OCI-LY1 (cell line): Measurements from ENCODE around the gene UGT3A2.
"Not testable (repeated sequence)": the region's sequence is repeated elsewhere in the genome, so short reads cannot be mapped to it uniquely, and the experiment has no call there.

Source experiments
- H2AFZ ChIP-seq: fragments of 200-600 bp; sonication (generic), shearing (Covaris generic); 2 replicates; pipeline ENCODE4 v1.6.0; 2014; ENCODE audit warnings: antibody characterized with exemption, mild to moderate bottlenecking, low read length
- H3F3A ChIP-seq: fragments of 200-600 bp; sonication (generic), shearing (Covaris generic); 2 replicates; pipeline ENCODE4 v1.6.0; 2014; ENCODE audit warnings: mild to moderate bottlenecking, antibody characterized with exemption, low read length, moderate library complexity; ENCODE audit not compliant: insufficient read depth
- H3K27ac ChIP-seq: fragments of 200-600 bp; sonication (generic); 2 replicates; pipeline ENCODE4 v1.5.1; 2014; ENCODE audit warnings: low read length, mixed run types, mild to moderate bottlenecking, low read depth; ENCODE audit not compliant: poor library complexity, severe bottlenecking
- H3K27me3 ChIP-seq: fragments of 200-600 bp; sonication (generic); 2 replicates; pipeline ENCODE4 v1.6.0; 2014; ENCODE audit warnings: antibody characterized with exemption, mild to moderate bottlenecking, low read length, moderate library complexity; ENCODE audit not compliant: insufficient read depth
- H3K36me3 ChIP-seq: fragments of 200-600 bp; sonication (generic); 2 replicates; pipeline ENCODE4 v1.6.1; 2014; ENCODE audit warnings: mild to moderate bottlenecking, antibody characterized with exemption, low read length, moderate library complexity, mixed read lengths; ENCODE audit not compliant: insufficient read depth
- H3K4me1 ChIP-seq: fragments of 200-600 bp; sonication (generic); 2 replicates; pipeline ENCODE4 v1.5.1; 2014; ENCODE audit warnings: mild to moderate bottlenecking, low read length, moderate library complexity; ENCODE audit not compliant: insufficient read depth, severe bottlenecking
- H3K4me2 ChIP-seq: fragments of 200-600 bp; sonication (generic), shearing (Covaris generic); 2 replicates; pipeline ENCODE4 v1.6.1; 2014; ENCODE audit warnings: low read length
- H3K4me3 ChIP-seq: fragments of 200-600 bp; sonication (generic); 2 replicates; pipeline ENCODE4 v1.5.1; 2014; ENCODE audit warnings: low read length, low read depth, mild to moderate bottlenecking, mixed read lengths; ENCODE audit not compliant: poor library complexity, severe bottlenecking
- H3K79me2 ChIP-seq: fragments of 200-600 bp; shearing (Covaris generic); 2 replicates; pipeline ENCODE4 v1.6.1; 2016; ENCODE audit warnings: mixed run types, low read length, mixed read lengths; ENCODE audit not compliant: insufficient read depth
- H3K9ac ChIP-seq: fragments of 200-600 bp; sonication (generic), shearing (Covaris generic); 2 replicates; pipeline ENCODE4 v1.6.1; 2014; ENCODE audit warnings: mild to moderate bottlenecking, low read length, mixed read lengths
- H3K9me2 ChIP-seq: fragments of 200-600 bp; sonication (generic), shearing (Covaris generic); 2 replicates; pipeline ENCODE4 v1.6.1; 2014; ENCODE audit warnings: low read depth, mild to moderate bottlenecking, low read length, mixed read lengths
- H3K9me3 ChIP-seq: fragments of 200-600 bp; shearing (Covaris generic); 2 replicates; pipeline ENCODE4 v1.6.1; 2014; ENCODE audit warnings: low read length, mixed read lengths
- H4K20me1 ChIP-seq: fragments of 200-600 bp; sonication (generic), shearing (Covaris generic); 2 replicates; pipeline ENCODE4 v1.6.0; 2016; ENCODE audit warnings: mild to moderate bottlenecking, low read length; ENCODE audit not compliant: insufficient read depth
- CTCF ChIP-seq: fragments of 200-600 bp; sonication (generic), shearing (Covaris generic); IDR thresholded peaks from 2 replicates; pipeline ENCODE4 v1.5.1; 2017; ENCODE audit warnings: mild to moderate bottlenecking, antibody characterized with exemption, low read length, moderate library complexity, mixed read lengths
- EZH2 ChIP-seq: fragments of 200-600 bp; sonication (generic), shearing (Covaris generic); IDR thresholded peaks from 2 replicates; pipeline ENCODE4 v1.8.0; 2017; ENCODE audit warnings: borderline replicate concordance, mixed run types, mild to moderate bottlenecking, antibody characterized with exemption, low read length, moderate library complexity, mixed read lengths

Gene UGT3A2

GRCh38 chr5:36026706-36027465 lies 39.8 kb downstream of the UGT3A2 start:
- TF ChIP-seq CTCF (no peak), EZH2 (no peak)
- H3K27me3 ChIP-seq = no peaks in the 10 kb centered on the region
- no peaks in the 10 kb centered on the region for H3K9me3 ChIP-seq

GRCh38 chr5:36022246-36022645 lies 44.4 kb downstream of the UGT3A2 start:
- H3K9ac ChIP-seq = not testable (repeated sequence)

More at GRCh38 chr5:36026706-36027465, 39.8 kb downstream of the UGT3A2 start:
- no peaks in the 10 kb centered on the region for H4K20me1 ChIP-seq
- H3K4me3 ChIP-seq = no peak overlapping the region
- no peaks in the 10 kb centered on the region for H3K4me1 ChIP-seq
- no peak overlapping the region for H3K27ac ChIP-seq
- no peaks in the 10 kb centered on the region for H3K79me2 ChIP-seq
- no peaks in the 10 kb centered on the region for H3K9me2 ChIP-seq
- no peak overlapping the region for H3K9ac ChIP-seq
- no peaks in the 10 kb centered on the region for H3F3A ChIP-seq
- no peak overlapping the region for H3K4me2 ChIP-seq
- no peak overlapping the region for H2AFZ ChIP-seq
- H3K36me3 ChIP-seq = no peaks in the 10 kb centered on the region

GRCh38 chr5:36019584-36019983 lies 47.1 kb downstream of the UGT3A2 start:
- H3K9ac ChIP-seq, H3K9me2 ChIP-seq, H3K4me3 ChIP-seq, H3K79me2 ChIP-seq, H3K4me1 ChIP-seq, H3K4me2 ChIP-seq, H3K27me3 ChIP-seq, H4K20me1 ChIP-seq, H2AFZ ChIP-seq, H3K9me3 ChIP-seq, H3K36me3 ChIP-seq, H3F3A ChIP-seq, H3K27ac ChIP-seq: not testable (repeated sequence)

More at GRCh38 chr5:36022246-36022645, 44.4 kb downstream of the UGT3A2 start:
- H3K9me3 ChIP-seq, H3K4me1 ChIP-seq, H3K27me3 ChIP-seq, H3K4me2 ChIP-seq, H3K9me2 ChIP-seq, H3K4me3 ChIP-seq, H3K79me2 ChIP-seq, H3K36me3 ChIP-seq, H4K20me1 ChIP-seq, H3K27ac ChIP-seq, H3F3A ChIP-seq, H2AFZ ChIP-seq: not testable (repeated sequence)

GRCh38 chr5:36017622-36018021 lies 49.1 kb downstream of the UGT3A2 start:
- H3K9me3 ChIP-seq = 0 out of 2 replicates have a peak, but pooled peaks cover 9% of the 10 kb centered on the region

More at GRCh38 chr5:36017622-36018021, 49.1 kb downstream of the UGT3A2 start:
- Histone ChIP-seq H3K36me3 (no peaks in the 10 kb centered on the region), H3K79me2 (no peaks in the 10 kb centered on the region), H3F3A (no peaks in the 10 kb centered on the region), H3K4me2 (no peak overlapping the region), H3K4me1 (no peaks in the 10 kb centered on the region), H3K9me2 (no peaks in the 10 kb centered on the region), H3K27me3 (no peaks in the 10 kb centered on the region), H3K27ac (no peak overlapping the region), H3K4me3 (no peak overlapping the region), H4K20me1 (no peaks in the 10 kb centered on the region), H2AFZ (no peak overlapping the region), H3K9ac (no peak overlapping the region)
- TF ChIP-seq EZH2 = no peak
- TF ChIP-seq CTCF = no peak
